GM12878 (cell line): ENCODE measurements around the gene NIPAL3. TPM values are rescaled to one million over a fixed set of nuclear protein-coding genes. Genes with fewer than 3 reads are reported as not detected.

Experiments used
- DPF2 ChIP-seq: fragments of 450-650 bp; IDR thresholded peaks from 2 replicates; pipeline ENCODE4 v1.6.1; 2017; ENCODE audit warnings: mild to moderate bottlenecking
- KDM1A ChIP-seq: fragments of 200-600 bp; sonication (generic); IDR thresholded peaks from 2 replicates; pipeline ENCODE4 v1.6.1; 2016; ENCODE audit warnings: borderline replicate concordance
- NR2F1 ChIP-seq: fragments of 450-650 bp; conservative IDR thresholded peaks from 2 replicates; pipeline ENCODE4 v1.6.1; 2017; ENCODE audit warnings: mild to moderate bottlenecking
- PAX8 ChIP-seq: fragments of 450-650 bp; IDR thresholded peaks from 2 replicates; pipeline ENCODE4 v1.6.1; 2017; ENCODE audit warnings: mild to moderate bottlenecking, moderate library complexity
- POLR2AphosphoS5 ChIP-seq: IDR thresholded peaks from 2 replicates; pipeline ENCODE4 v1.6.1; 2011; ENCODE audit warnings: mild to moderate bottlenecking, low read length, inconsistent platforms
- RB1 ChIP-seq: fragments of 450-650 bp; formaldehyde crosslinking; IDR thresholded peaks from 2 replicates; pipeline ENCODE4 v1.6.1; 2017; ENCODE audit warnings: mild to moderate bottlenecking, borderline replicate concordance
- STAT1 ChIP-seq: fragments of 450-650 bp; conservative IDR thresholded peaks from 2 replicates; pipeline ENCODE4 v1.6.1; 2014; ENCODE audit warnings: antibody characterized with exemption, mild to moderate bottlenecking
- polyA plus RNA-seq, 11 experiments: library from polyadenylated mRNA; depleted of rRNA in 4 of 11; unstranded in 6 of 11; stranded (reverse) in 5 of 11; fragments of >200 nt; fragmentation: Nextera tagmentation in 4 of 11; fragmentation: Illumina TruSeq in 1 of 11; extraction: Ambion mirVana in 4 of 11; extraction: Trizol in 1 of 11; gene quantifications; 1 replicate in 1 of 11; 2 replicates in 10 of 11; pipeline versions ENCODE4 v1.2.1 to v1.2.3, GENCODE V29; 2011 to 2016; ENCODE audit warnings: inconsistent platforms in 2 of 11, missing spikeins in 2 of 11, low read depth in 1 of 11
- total RNA-seq, 4 experiments: library from RNA; depleted of rRNA in 3 of 4; stranded (reverse); fragments of >200 nt in 3 of 4; fragmentation: Illumina TruSeq in 1 of 4; extraction: Trizol in 1 of 4; gene quantifications; 2 replicates each; pipeline versions ENCODE4 v1.2.1 to v1.2.3, GENCODE V29; 2013 to 2021
- TF ChIP-seq, protein P1 (sequence below): fragments of 450-650 bp; IDR thresholded peaks from 2 replicates; pipeline ENCODE4 v1.6.1; 2018; ENCODE audit warnings: mild to moderate bottlenecking, low read depth, moderate library complexity; ENCODE audit not compliant: partially characterized antibody
- TF ChIP-seq, protein P2 (sequence below): fragments of 450-650 bp; formaldehyde crosslinking; IDR thresholded peaks from 2 replicates; pipeline ENCODE4 v1.5.0; 2022; ENCODE audit warnings: mild to moderate bottlenecking, missing genetic modification characterization
- TF ChIP-seq, protein P3 (sequence below): fragments of 450-650 bp; formaldehyde crosslinking; IDR thresholded peaks from 2 replicates; pipeline ENCODE4 v1.4.0; 2022; ENCODE audit warnings: mild to moderate bottlenecking, moderate library complexity
- TF ChIP-seq, protein P4 (sequence below): fragments of 450-650 bp; IDR thresholded peaks from 2 replicates; pipeline ENCODE4 v1.6.1; 2017; ENCODE audit warnings: mild to moderate bottlenecking
- TF ChIP-seq, protein P5 (sequence below): fragments of 450-650 bp; IDR thresholded peaks from 2 replicates; pipeline ENCODE4 v1.6.1; 2017; ENCODE audit warnings: mild to moderate bottlenecking, moderate library complexity
- TF ChIP-seq, protein P6 (sequence below): IDR thresholded peaks from 2 replicates; pipeline ENCODE4 v1.6.1; 2011; ENCODE audit warnings: low read depth, mild to moderate bottlenecking, low read length, moderate library complexity, borderline replicate concordance; ENCODE audit errors: extremely low read depth

The NIPAL3 gene
- total and polyA plus RNA-seq, 10 of the 15 experiments (the other 5 are each of a cell fraction or from before 2014, with no cell fraction given): 2.1 to 9.4 (median 4.2) TPM

DNA sequence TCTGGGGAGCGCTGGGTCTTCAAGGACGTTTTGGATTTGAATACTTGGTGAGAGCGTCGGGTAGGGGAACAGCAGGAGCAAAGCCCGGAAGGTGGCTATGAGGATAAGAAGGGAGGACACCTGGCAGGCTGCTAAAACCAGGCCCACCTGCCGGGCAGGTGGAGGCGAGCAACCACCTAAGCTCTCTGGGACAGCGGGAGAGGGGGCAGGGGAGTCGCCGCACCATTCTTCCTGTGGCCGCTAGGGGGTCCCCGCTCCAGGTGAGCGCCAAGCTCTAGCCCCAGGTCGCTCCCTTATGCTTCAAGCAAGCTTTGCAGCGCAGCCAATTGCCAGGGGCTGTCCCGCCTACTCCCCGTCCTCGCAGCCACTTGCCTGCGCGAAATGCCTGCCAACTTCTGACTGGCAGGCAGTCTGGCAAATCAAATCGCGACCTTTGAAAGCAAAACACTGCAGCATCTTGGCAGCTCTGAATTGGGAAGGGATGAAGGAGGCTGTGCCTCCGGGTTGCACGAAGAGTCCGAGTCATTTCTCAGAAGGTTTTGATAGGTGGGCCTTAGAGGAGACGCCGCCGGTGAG lies at the start of gene NIPAL3 (continued):
- TF ChIP-seq KDM1A (no peak), NR2F1 (no peak), RB1 (peak; percentile 76; the same call in 1 of the 2 replicates), PAX8 (no peak), POLR2AphosphoS5 (no peak), DPF2 (peak; percentile 99), STAT1 (no peak)
- TF ChIP-seq, protein P1, sequence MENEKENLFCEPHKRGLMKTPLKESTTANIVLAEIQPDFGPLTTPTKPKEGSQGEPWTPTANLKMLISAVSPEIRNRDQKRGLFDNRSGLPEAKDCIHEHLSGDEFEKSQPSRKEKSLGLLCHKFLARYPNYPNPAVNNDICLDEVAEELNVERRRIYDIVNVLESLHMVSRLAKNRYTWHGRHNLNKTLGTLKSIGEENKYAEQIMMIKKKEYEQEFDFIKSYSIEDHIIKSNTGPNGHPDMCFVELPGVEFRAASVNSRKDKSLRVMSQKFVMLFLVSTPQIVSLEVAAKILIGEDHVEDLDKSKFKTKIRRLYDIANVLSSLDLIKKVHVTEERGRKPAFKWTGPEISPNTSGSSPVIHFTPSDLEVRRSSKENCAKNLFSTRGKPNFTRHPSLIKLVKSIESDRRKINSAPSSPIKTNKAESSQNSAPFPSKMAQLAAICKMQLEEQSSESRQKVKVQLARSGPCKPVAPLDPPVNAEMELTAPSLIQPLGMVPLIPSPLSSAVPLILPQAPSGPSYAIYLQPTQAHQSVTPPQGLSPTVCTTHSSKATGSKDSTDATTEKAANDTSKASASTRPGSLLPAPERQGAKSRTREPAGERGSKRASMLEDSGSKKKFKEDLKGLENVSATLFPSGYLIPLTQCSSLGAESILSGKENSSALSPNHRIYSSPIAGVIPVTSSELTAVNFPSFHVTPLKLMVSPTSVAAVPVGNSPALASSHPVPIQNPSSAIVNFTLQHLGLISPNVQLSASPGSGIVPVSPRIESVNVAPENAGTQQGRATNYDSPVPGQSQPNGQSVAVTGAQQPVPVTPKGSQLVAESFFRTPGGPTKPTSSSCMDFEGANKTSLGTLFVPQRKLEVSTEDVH: no peak
- TF ChIP-seq, protein P2, sequence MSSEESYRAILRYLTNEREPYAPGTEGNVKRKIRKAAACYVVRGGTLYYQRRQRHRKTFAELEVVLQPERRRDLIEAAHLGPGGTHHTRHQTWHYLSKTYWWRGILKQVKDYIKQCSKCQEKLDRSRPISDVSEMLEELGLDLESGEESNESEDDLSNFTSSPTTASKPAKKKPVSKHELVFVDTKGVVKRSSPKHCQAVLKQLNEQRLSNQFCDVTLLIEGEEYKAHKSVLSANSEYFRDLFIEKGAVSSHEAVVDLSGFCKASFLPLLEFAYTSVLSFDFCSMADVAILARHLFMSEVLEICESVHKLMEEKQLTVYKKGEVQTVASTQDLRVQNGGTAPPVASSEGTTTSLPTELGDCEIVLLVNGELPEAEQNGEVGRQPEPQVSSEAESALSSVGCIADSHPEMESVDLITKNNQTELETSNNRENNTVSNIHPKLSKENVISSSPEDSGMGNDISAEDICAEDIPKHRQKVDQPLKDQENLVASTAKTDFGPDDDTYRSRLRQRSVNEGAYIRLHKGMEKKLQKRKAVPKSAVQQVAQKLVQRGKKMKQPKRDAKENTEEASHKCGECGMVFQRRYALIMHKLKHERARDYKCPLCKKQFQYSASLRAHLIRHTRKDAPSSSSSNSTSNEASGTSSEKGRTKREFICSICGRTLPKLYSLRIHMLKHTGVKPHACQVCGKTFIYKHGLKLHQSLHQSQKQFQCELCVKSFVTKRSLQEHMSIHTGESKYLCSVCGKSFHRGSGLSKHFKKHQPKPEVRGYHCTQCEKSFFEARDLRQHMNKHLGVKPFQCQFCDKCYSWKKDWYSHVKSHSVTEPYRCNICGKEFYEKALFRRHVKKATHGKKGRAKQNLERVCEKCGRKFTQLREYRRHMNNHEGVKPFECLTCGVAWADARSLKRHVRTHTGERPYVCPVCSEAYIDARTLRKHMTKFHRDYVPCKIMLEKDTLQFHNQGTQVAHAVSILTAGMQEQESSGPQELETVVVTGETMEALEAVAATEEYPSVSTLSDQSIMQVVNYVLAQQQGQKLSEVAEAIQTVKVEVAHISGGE (CRISPR knock-in tag): no peak
- TF ChIP-seq, protein P3, sequence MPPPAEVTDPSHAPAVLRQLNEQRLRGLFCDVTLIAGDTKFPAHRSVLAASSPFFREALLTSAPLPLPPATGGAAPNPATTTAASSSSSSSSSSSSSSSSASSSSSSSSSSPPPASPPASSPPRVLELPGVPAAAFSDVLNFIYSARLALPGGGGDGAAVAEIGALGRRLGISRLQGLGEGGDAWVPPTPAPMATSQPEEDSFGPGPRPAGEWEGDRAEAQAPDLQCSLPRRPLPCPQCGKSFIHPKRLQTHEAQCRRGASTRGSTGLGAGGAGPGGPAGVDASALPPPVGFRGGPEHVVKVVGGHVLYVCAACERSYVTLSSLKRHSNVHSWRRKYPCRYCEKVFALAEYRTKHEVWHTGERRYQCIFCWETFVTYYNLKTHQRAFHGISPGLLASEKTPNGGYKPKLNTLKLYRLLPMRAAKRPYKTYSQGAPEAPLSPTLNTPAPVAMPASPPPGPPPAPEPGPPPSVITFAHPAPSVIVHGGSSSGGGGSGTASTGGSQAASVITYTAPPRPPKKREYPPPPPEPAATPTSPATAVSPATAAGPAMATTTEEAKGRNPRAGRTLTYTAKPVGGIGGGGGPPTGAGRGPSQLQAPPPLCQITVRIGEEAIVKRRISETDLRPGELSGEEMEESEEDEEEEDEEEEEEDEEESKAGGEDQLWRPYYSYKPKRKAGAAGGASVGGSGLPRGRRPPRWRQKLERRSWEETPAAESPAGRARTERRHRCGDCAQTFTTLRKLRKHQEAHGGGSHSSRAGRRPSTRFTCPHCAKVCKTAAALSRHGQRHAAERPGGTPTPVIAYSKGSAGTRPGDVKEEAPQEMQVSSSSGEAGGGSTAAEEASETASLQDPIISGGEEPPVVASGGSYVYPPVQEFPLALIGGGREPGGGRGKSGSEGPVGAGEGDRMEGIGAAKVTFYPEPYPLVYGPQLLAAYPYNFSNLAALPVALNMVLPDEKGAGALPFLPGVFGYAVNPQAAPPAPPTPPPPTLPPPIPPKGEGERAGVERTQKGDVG (CRISPR knock-in tag): no peak
- TF ChIP-seq, protein P4, sequence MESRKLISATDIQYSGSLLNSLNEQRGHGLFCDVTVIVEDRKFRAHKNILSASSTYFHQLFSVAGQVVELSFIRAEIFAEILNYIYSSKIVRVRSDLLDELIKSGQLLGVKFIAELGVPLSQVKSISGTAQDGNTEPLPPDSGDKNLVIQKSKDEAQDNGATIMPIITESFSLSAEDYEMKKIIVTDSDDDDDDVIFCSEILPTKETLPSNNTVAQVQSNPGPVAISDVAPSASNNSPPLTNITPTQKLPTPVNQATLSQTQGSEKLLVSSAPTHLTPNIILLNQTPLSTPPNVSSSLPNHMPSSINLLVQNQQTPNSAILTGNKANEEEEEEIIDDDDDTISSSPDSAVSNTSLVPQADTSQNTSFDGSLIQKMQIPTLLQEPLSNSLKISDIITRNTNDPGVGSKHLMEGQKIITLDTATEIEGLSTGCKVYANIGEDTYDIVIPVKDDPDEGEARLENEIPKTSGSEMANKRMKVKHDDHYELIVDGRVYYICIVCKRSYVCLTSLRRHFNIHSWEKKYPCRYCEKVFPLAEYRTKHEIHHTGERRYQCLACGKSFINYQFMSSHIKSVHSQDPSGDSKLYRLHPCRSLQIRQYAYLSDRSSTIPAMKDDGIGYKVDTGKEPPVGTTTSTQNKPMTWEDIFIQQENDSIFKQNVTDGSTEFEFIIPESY: peak; percentile 33; the same call in 1 of the 2 replicates
- TF ChIP-seq, protein P5, sequence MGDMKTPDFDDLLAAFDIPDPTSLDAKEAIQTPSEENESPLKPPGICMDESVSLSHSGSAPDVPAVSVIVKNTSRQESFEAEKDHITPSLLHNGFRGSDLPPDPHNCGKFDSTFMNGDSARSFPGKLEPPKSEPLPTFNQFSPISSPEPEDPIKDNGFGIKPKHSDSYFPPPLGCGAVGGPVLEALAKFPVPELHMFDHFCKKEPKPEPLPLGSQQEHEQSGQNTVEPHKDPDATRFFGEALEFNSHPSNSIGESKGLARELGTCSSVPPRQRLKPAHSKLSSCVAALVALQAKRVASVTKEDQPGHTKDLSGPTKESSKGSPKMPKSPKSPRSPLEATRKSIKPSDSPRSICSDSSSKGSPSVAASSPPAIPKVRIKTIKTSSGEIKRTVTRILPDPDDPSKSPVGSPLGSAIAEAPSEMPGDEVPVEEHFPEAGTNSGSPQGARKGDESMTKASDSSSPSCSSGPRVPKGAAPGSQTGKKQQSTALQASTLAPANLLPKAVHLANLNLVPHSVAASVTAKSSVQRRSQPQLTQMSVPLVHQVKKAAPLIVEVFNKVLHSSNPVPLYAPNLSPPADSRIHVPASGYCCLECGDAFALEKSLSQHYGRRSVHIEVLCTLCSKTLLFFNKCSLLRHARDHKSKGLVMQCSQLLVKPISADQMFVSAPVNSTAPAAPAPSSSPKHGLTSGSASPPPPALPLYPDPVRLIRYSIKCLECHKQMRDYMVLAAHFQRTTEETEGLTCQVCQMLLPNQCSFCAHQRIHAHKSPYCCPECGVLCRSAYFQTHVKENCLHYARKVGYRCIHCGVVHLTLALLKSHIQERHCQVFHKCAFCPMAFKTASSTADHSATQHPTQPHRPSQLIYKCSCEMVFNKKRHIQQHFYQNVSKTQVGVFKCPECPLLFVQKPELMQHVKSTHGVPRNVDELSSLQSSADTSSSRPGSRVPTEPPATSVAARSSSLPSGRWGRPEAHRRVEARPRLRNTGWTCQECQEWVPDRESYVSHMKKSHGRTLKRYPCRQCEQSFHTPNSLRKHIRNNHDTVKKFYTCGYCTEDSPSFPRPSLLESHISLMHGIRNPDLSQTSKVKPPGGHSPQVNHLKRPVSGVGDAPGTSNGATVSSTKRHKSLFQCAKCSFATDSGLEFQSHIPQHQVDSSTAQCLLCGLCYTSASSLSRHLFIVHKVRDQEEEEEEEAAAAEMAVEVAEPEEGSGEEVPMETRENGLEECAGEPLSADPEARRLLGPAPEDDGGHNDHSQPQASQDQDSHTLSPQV: no peak
- TF ChIP-seq, protein P6, sequence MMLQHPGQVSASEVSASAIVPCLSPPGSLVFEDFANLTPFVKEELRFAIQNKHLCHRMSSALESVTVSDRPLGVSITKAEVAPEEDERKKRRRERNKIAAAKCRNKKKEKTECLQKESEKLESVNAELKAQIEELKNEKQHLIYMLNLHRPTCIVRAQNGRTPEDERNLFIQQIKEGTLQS: no peak
